Measurements from ENCODE around the gene KIF14.
"Not testable (repeated sequence)": the region's sequence is repeated elsewhere in the genome, so short reads cannot be mapped to it uniquely, and the experiment has no call there.

GRCh38 chr1:200524551-200524950, 96.0 kb downstream of the KIF14 start:
- TF ChIP-seq CTCF, POLR2A, POLR2AphosphoS5, EP300 (IDR thresholded peaks at IDR 0.05): not testable (repeated sequence)

All from sigmoid colon (tissue), 4 donors.